Choroid plexus epithelial cell (primary cell): Measurements from ENCODE around the gene PRKCSH.
"Not testable (repeated sequence)": the region's sequence is repeated elsewhere in the genome, so short reads cannot be mapped to it uniquely, and the experiment has no call there.

Experiments
- DNase-seq: peaks from one replicate; pipeline ENCODE4 v3.0.0-alpha.2; 2010; ENCODE audit warnings: low read depth
- H3K4me3 ChIP-seq: 2 replicates; pipeline ENCODE4 v1.5.1; 2011; ENCODE audit warnings: low read depth, mild to moderate bottlenecking, control low read depth, low read length, moderate library complexity
- TF ChIP-seq, protein P1 (sequence below): conservative IDR thresholded peaks from 2 replicates; pipeline ENCODE4 v1.5.1; 2011; ENCODE audit warnings: low read depth, mild to moderate bottlenecking, control low read depth, inconsistent platforms, low read length, moderate library complexity

Gene PRKCSH

DNA sequence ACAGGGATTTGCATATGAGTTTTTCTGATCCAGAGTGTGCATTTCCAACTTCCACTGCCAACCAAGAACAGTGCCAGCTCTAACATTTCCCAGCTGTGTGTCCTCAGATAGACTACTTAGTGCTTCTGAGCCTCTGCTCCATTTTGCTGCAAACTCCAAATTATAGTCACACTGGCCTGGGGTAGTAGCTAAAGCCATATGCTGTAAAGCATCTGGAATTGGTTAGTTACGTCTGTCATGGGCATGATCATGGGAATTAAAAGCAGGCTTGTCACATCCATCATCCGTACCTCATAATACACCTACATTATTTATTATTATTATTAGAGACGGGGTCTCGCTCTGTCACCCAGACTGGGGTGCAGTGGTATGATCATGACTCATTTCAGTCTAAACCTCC, 38.3 kb downstream of the PRKCSH start:
- no peak for DNase-seq
- no peak overlapping the region for H3K4me3 ChIP-seq
- TF ChIP-seq, protein P1, sequence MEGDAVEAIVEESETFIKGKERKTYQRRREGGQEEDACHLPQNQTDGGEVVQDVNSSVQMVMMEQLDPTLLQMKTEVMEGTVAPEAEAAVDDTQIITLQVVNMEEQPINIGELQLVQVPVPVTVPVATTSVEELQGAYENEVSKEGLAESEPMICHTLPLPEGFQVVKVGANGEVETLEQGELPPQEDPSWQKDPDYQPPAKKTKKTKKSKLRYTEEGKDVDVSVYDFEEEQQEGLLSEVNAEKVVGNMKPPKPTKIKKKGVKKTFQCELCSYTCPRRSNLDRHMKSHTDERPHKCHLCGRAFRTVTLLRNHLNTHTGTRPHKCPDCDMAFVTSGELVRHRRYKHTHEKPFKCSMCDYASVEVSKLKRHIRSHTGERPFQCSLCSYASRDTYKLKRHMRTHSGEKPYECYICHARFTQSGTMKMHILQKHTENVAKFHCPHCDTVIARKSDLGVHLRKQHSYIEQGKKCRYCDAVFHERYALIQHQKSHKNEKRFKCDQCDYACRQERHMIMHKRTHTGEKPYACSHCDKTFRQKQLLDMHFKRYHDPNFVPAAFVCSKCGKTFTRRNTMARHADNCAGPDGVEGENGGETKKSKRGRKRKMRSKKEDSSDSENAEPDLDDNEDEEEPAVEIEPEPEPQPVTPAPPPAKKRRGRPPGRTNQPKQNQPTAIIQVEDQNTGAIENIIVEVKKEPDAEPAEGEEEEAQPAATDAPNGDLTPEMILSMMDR, result no peak

DNA sequence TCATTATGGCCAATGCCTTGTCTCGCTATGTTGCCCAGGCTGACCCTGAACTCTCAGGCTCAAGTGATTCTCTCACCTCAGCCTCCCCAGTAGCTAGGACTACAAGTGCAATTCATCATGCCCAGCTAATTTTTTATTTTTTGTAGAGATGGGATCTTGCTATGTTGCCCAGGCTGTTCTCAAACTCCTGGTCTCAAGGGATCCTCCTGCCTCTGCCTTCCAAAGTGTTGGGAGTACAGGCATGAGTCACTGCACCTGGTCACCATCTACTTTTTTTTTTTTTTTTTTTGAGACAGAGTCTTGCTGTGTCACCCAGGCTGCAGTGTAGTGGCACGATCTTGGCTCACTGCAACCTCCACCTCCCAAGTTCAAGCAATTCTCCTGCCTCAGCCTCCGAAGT, 39.9 kb downstream of the PRKCSH start:
- DNase-seq, H3K4me3 ChIP-seq: not testable (repeated sequence)

DNA sequence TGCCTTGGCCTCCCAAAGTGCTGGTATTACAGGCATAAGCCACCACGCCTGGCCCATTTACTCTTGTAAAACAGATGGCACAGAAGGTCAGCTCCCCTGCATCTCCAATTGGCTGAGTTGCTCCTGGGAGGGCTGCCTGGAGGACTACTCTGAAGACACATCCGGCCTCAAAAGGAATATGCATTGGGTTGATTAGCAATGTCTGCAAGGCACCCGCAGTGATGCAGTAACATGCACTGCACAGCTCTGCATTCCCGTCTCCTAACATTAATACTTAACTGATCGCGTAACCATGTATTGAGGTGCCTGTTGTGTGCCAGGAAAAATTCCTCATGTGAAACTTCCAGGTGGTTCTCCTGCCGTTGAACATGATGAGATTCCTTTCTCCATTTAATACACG, 40.4 kb downstream of the PRKCSH start:
- no peak for DNase-seq
- TF ChIP-seq, protein P1, result no peak
- no peak overlapping the region for H3K4me3 ChIP-seq

DNA sequence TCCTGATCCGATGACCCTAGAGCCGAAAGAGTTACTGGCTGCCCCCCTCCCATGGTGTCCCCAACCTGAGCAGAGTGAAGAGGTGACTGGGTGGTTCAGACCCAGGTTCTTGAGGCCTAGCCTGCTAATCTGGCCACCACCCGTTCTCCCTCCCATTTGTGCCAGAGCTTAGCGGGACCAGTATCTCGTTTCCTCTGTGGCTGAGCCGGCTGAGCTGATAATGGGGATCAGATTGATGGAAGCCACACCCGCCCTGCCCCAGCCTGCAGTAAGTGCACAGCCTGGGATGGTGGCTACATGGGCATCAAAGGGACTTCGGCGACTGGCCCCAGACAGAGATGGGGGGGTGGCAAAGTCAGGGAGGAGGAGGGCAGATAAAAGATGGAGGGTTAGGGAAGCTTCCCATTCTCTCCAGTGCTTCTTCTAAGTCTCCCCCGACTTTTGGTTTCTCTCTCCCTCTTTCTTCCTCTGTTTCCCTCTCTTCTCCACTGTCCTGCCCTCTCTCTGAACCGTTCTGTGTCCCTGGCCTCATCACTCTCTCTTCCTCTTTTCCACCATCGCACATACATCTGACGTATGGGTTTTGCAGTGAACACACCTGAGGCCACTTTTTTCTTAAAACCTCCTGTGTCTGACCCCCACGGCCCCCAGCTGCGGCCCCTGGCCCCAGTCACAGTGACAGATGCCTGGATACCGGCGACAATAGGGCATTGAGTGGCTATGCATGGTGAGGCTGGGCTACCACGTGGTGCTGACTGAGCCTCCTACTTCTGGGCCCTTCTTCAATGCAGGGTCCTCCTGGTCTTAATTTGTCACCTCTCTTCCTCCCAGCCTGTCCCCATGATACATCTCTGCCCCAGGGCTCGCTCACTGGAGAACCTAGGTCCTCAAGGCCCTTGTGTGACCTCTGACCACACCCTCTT, 43.0 kb downstream of the PRKCSH start:
- DNase-seq, result no peak
- TF ChIP-seq, protein P1, result no peak

DNA sequence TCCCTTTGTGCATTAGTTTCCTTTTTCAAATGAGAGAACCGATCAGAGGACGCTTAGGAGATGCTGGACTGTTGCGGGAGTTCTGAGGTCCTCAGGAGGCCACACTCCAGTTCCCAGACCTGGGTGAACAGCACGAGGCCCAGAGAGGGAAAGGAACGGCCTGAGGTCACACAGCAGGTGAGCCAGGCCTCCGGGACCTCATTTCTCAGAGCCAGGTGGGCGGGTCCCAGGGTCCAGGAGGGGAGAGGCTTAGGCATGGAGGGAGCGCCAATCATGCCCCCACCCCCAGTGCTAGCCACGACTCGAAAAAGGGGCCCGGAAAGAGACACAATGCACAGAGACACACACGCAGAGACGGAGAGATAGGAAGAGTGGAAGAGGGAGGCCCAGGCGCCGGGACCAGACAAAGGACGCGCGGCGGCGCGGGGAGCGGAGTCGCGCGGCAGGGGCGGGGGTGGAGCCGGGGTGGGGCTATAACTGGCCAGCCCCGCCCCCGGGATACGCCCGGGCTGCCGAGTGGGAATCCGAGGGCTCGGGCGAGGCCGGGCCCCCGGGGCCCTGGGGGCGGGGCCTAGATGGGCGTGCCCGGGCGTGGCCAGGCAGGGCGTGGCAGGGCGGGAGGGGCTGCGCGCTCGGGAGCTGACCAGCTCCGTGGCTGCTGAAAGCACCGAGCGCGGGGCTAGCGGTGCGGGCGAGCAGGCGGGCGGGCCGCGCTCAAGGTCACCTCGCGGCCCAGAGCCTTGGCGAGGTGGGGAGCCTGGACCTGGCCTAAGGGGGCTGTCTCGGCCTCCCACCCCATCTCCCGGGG, 43.9 kb downstream of the PRKCSH start:
- TF ChIP-seq, protein P1, result no peak
- H3K4me3 ChIP-seq, result no peak overlapping the region
- DNase-seq, result peak; percentile 15

More for the DNA sequence above, 43.0 kb downstream of the PRKCSH start:
- H3K4me3 ChIP-seq, result no peak overlapping the region

DNA sequence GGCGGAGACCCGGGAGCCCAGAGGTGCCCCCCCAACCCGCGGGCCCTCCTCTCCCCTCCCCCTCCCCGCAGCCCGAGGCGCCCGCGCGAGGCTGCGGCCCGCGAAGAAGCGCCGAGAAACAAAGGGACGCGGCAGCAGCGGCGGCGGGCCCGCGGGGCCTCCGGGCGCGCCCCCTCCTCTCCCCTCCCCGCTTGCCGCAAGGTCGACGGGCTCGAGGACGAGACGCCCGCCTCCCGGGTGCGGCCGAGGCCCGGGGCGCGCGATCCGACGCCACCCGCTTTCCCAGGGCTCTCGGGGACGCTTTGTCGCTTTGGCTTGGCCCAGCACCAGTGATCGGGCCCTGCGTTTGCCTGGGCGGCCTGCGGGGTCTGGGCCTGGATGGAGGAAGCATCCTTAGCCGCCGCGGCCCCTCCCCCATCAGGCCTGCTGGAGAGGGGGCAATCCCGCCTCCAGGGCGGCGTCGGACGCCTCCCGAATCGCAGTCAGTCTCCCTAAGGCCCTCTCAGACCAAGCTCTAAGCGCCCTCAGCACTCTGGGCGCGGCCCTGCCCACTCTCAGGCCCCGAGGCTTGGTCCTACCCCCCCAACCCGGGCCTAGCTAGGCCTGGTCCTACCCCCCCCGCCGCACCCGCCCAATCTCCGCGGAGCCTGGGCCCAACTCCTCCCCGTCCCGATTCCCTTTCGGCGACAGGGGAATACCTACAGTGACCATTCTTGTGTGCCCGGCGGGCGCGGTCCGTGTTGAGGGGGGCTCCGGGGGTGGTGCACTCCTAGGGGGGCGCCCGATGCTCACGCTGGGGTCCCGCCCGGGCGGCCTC, 44.7 kb downstream of the PRKCSH start:
- TF ChIP-seq, protein P1, result no peak
- no peak overlapping the region for H3K4me3 ChIP-seq
- DNase-seq, result no peak
